ENCODE results near the gene OGFOD2. TPM values are rescaled to one million over a fixed set of nuclear protein-coding genes. Genes with fewer than 3 reads are reported as not detected.

OGFOD2 gene
- total RNA-seq, 1 experiment from 2014 or later = 21.6 TPM

- DNase-seq = no peak
- no peak for TF ChIP-seq CTCF (IDR thresholded peaks at IDR 0.05; ENCODE audit: insufficient read depth in 1 of 2, low read depth in 1 of 2, low read length in 1 of 2, severe bottlenecking in 1 of 2, unreplicated experiment in 1 of 2)
- Mint-ChIP-seq H3K4me3 (ENCODE audit: unreplicated experiment) (no peak overlapping the region), H3K36me3 (ENCODE audit: insufficient read depth, unreplicated experiment) (no peaks in the 10 kb centered on the region), H3K27ac (ENCODE audit: unreplicated experiment) (no peak overlapping the region), H3K27me3 (ENCODE audit: insufficient read depth, unreplicated experiment) (no peaks in the 10 kb centered on the region), H3K9me3 (ENCODE audit: unreplicated experiment) (no peaks in the 10 kb centered on the region), H3K4me1 (ENCODE audit: low read depth, unreplicated experiment) (no peaks in the 10 kb centered on the region)
- Histone ChIP-seq H3K9me3 (no peaks in the 10 kb centered on the region), H3K4me3 (ENCODE audit: low read depth, low read length) (no peak overlapping the region), H3K27me3 (replicated peaks; ENCODE audit: control insufficient read depth, insufficient read depth, low read length) (no peaks in the 10 kb centered on the region), H3K36me3 (ENCODE audit: control insufficient read depth, insufficient read depth, low read length) (no peaks in the 10 kb centered on the region), H3K4me1 (no peaks in the 10 kb centered on the region)
- no TSS peak for BruUV-seq (replicated peaks)
- ChIA-PET POLR2A (no interaction called here), CTCF (interaction anchor here (0.6 kb wide), 1 partner anchor 73 kb away, joined by 3 read pairs; no protein-coding TSS in a partner anchor)
- intact Hi-C loops (cut with micrococcal nuclease; ENCODE audit: unreplicated experiment) = no loop called here
Observed at GRCh38 chr12:123003257-123003656, 28.2 kb downstream of the OGFOD2 start.

GRCh38 chr12:123004287-123004686 lies 29.2 kb downstream of the OGFOD2 start:
- H3K36me3 ChIP-seq (ENCODE audit: control insufficient read depth, insufficient read depth, low read length) = no peaks in the 10 kb centered on the region
- intact Hi-C loops (cut with micrococcal nuclease; ENCODE audit: unreplicated experiment) = no loop called here
- no TSS peak for BruUV-seq (replicated peaks)
- ChIA-PET POLR2A (no interaction called here), CTCF (no interaction called here)
- Mint-ChIP-seq H3K27me3 (ENCODE audit: insufficient read depth, unreplicated experiment) (no peaks in the 10 kb centered on the region), H3K4me3 (ENCODE audit: unreplicated experiment) (no peak overlapping the region), H3K27ac (ENCODE audit: unreplicated experiment) (no peak overlapping the region), H3K36me3 (ENCODE audit: insufficient read depth, unreplicated experiment) (no peaks in the 10 kb centered on the region), H3K4me1 (ENCODE audit: low read depth, unreplicated experiment) (no peaks in the 10 kb centered on the region), H3K9me3 (ENCODE audit: unreplicated experiment) (no peaks in the 10 kb centered on the region)
- H3K4me3 ChIP-seq (ENCODE audit: low read depth, low read length) = no peak overlapping the region
- no peaks in the 10 kb centered on the region for H3K9me3 ChIP-seq
- DNase-seq = no peak
- TF ChIP-seq CTCF (IDR thresholded peaks at IDR 0.05; ENCODE audit: insufficient read depth in 1 of 2, low read depth in 1 of 2, low read length in 1 of 2, severe bottlenecking in 1 of 2, unreplicated experiment in 1 of 2) = no peak
- H3K4me1 ChIP-seq = no peaks in the 10 kb centered on the region
- no peaks in the 10 kb centered on the region for H3K27me3 ChIP-seq (replicated peaks; ENCODE audit: control insufficient read depth, insufficient read depth, low read length)

- no peaks in the 10 kb centered on the region for H3K9me3 ChIP-seq
- no peaks in the 10 kb centered on the region for H3K4me1 ChIP-seq
- Mint-ChIP-seq H3K27ac (ENCODE audit: unreplicated experiment) (no peak overlapping the region), H3K9me3 (ENCODE audit: unreplicated experiment) (no peaks in the 10 kb centered on the region), H3K27me3 (ENCODE audit: insufficient read depth, unreplicated experiment) (no peaks in the 10 kb centered on the region), H3K4me3 (ENCODE audit: unreplicated experiment) (no peak overlapping the region), H3K36me3 (ENCODE audit: insufficient read depth, unreplicated experiment) (peaks cover 3% of the 10 kb centered on the region), H3K4me1 (ENCODE audit: low read depth, unreplicated experiment) (no peaks in the 10 kb centered on the region)
- no peak for DNase-seq
- TF ChIP-seq CTCF (IDR thresholded peaks at IDR 0.05; ENCODE audit: insufficient read depth in 1 of 2, low read depth in 1 of 2, low read length in 1 of 2, severe bottlenecking in 1 of 2, unreplicated experiment in 1 of 2) = no peak
- ChIA-PET CTCF (no interaction called here), POLR2A (no interaction called here)
- H3K4me3 ChIP-seq (ENCODE audit: low read depth, low read length) = no peak overlapping the region
- no TSS peak for BruUV-seq (replicated peaks)
- H3K36me3 ChIP-seq (ENCODE audit: control insufficient read depth, insufficient read depth, low read length) = no peaks in the 10 kb centered on the region
- H3K27me3 ChIP-seq (replicated peaks; ENCODE audit: control insufficient read depth, insufficient read depth, low read length) = no peaks in the 10 kb centered on the region
- intact Hi-C loops (cut with micrococcal nuclease; ENCODE audit: unreplicated experiment) = no loop called here
Observed at GRCh38 chr12:123005081-123005626, 30.1 kb downstream of the OGFOD2 start.

Data from Caco-2 (cell line).